ENCODE data around the gene CXXC4. TPM values are rescaled to one million over a fixed set of nuclear protein-coding genes. Genes with fewer than 3 reads are reported as not detected.

The CXXC4 gene
- total RNA-seq, 2 experiments from 2014 or later, result 0.03 TPM; not detected in 1

GRCh38 chr4:104472766-104473165 is 21.9 kb downstream of the CXXC4 start:
- Histone ChIP-seq H3K4me1 (ENCODE audit: insufficient read depth, low read length, poor library complexity, severe bottlenecking) (no peaks in the 10 kb centered on the region), H3K79me2 (ENCODE audit: insufficient read depth, low read depth, low read length) (no peaks in the 10 kb centered on the region), H2AFZ (ENCODE audit: low read length) (no peak overlapping the region), H3K4me2 (ENCODE audit: low read length) (no peak overlapping the region), H3K9me3 (ENCODE audit: low read length) (no peaks in the 10 kb centered on the region), H3K36me3 (ENCODE audit: insufficient read depth, low read length) (no peaks in the 10 kb centered on the region), H3K4me3 (ENCODE audit: low read depth, low read length, poor library complexity, severe bottlenecking) (no peak overlapping the region), H3K27ac (ENCODE audit: low read depth, low read length, poor library complexity, severe bottlenecking) (no peak overlapping the region), H3K9me2 (ENCODE audit: insufficient read depth, low read length) (no peaks in the 10 kb centered on the region), H4K20me1 (ENCODE audit: insufficient read depth, low read length) (no peaks in the 10 kb centered on the region)
- intact Hi-C loops (cut with micrococcal nuclease; ENCODE audit: unreplicated experiment), result no loop called here
- no peak for DNase-seq (ENCODE audit: low spot score)
- ChIA-PET POLR2A (interaction anchor here (0.7 to 1.0 kb wide), 2 partner anchors 10 to 29 kb away, joined by 3 to 5 read pairs; no protein-coding TSS in a partner anchor), CTCF (ENCODE audit: unreplicated experiment) (no interaction called here)
- TF ChIP-seq, protein P1, sequence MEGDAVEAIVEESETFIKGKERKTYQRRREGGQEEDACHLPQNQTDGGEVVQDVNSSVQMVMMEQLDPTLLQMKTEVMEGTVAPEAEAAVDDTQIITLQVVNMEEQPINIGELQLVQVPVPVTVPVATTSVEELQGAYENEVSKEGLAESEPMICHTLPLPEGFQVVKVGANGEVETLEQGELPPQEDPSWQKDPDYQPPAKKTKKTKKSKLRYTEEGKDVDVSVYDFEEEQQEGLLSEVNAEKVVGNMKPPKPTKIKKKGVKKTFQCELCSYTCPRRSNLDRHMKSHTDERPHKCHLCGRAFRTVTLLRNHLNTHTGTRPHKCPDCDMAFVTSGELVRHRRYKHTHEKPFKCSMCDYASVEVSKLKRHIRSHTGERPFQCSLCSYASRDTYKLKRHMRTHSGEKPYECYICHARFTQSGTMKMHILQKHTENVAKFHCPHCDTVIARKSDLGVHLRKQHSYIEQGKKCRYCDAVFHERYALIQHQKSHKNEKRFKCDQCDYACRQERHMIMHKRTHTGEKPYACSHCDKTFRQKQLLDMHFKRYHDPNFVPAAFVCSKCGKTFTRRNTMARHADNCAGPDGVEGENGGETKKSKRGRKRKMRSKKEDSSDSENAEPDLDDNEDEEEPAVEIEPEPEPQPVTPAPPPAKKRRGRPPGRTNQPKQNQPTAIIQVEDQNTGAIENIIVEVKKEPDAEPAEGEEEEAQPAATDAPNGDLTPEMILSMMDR (conservative IDR thresholded peaks at IDR 0.05; ENCODE audit: low read length), result no peak
- TF ChIP-seq EZH2phosphoT487 (IDR thresholded peaks at IDR 0.05; ENCODE audit: borderline replicate concordance, low read depth, low read length), result no peak
- BruUV-seq (replicated peaks), result no TSS peak

DNA sequence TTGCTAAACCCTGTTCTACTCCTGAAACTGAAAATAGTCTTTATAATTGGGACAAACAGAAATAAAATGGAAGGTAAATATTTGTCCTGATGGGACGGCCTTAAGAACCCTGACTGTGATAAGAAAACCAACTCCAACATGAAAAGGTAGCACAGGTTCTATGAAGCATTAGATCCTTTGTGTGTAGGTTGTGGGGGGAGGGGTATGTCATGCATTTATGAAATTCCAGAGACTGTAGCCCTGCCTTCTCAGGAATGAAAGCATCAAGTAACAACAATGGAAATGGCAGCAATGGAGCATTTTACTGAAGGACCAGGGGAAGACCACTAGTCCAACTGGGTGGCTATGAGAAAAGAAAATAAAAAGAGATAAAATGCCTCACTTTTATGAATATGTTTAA is 23.9 kb downstream of the CXXC4 start:
- Histone ChIP-seq H3K27ac (ENCODE audit: low read depth, low read length, poor library complexity, severe bottlenecking) (no peak overlapping the region), H3K79me2 (ENCODE audit: insufficient read depth, low read depth, low read length) (no peaks in the 10 kb centered on the region), H3K9me2 (ENCODE audit: insufficient read depth, low read length) (no peaks in the 10 kb centered on the region), H2AFZ (ENCODE audit: low read length) (no peak overlapping the region), H3K9me3 (ENCODE audit: low read length) (no peaks in the 10 kb centered on the region), H3K36me3 (ENCODE audit: insufficient read depth, low read length) (no peaks in the 10 kb centered on the region), H3K4me2 (ENCODE audit: low read length) (no peak overlapping the region), H3K4me1 (ENCODE audit: insufficient read depth, low read length, poor library complexity, severe bottlenecking) (no peaks in the 10 kb centered on the region), H4K20me1 (ENCODE audit: insufficient read depth, low read length) (no peaks in the 10 kb centered on the region), H3K4me3 (ENCODE audit: low read depth, low read length, poor library complexity, severe bottlenecking) (no peak overlapping the region)
- intact Hi-C loops (cut with micrococcal nuclease; ENCODE audit: unreplicated experiment), result no loop called here
- CTCF ChIA-PET (ENCODE audit: unreplicated experiment), result no interaction called here
- POLR2A ChIA-PET, result interaction anchor here (0.5 to 0.7 kb wide), 3 partner anchors 31 to 729 kb away, joined by 3 to 4 read pairs (median 3); no protein-coding TSS in a partner anchor
- no TSS peak for BruUV-seq (replicated peaks)
- no peak for TF ChIP-seq EZH2phosphoT487 (IDR thresholded peaks at IDR 0.05; ENCODE audit: borderline replicate concordance, low read depth, low read length)
- no peak for DNase-seq (ENCODE audit: low spot score)

- intact Hi-C loops (cut with micrococcal nuclease; ENCODE audit: unreplicated experiment), result no loop called here
- CTCF ChIA-PET (ENCODE audit: unreplicated experiment), result no interaction called here
- no peak overlapping the region for H2AFZ ChIP-seq (ENCODE audit: low read length)
Observed at GRCh38 chr4:104469794-104470193, 24.9 kb downstream of the CXXC4 start.

More at GRCh38 chr4:104469794-104470193, 24.9 kb downstream of the CXXC4 start:
- Histone ChIP-seq H3K9me2 (ENCODE audit: insufficient read depth, low read length) (no peaks in the 10 kb centered on the region), H3K9me3 (ENCODE audit: low read length) (no peaks in the 10 kb centered on the region), H3K4me3 (ENCODE audit: low read depth, low read length, poor library complexity, severe bottlenecking) (no peak overlapping the region), H4K20me1 (ENCODE audit: insufficient read depth, low read length) (no peaks in the 10 kb centered on the region), H3K36me3 (ENCODE audit: insufficient read depth, low read length) (no peaks in the 10 kb centered on the region), H3K4me1 (ENCODE audit: insufficient read depth, low read length, poor library complexity, severe bottlenecking) (no peaks in the 10 kb centered on the region), H3K27ac (ENCODE audit: low read depth, low read length, poor library complexity, severe bottlenecking) (no peak overlapping the region), H3K79me2 (ENCODE audit: insufficient read depth, low read depth, low read length) (no peaks in the 10 kb centered on the region), H3K4me2 (ENCODE audit: low read length) (no peak overlapping the region)
- no peak for DNase-seq (ENCODE audit: low spot score)
- TF ChIP-seq EZH2phosphoT487 (IDR thresholded peaks at IDR 0.05; ENCODE audit: borderline replicate concordance, low read depth, low read length), result no peak
- TF ChIP-seq, protein P1 (conservative IDR thresholded peaks at IDR 0.05; ENCODE audit: low read length), result no peak
- POLR2A ChIA-PET, result interaction anchor here (0.6 to 0.8 kb wide), 3 partner anchors 30 to 549 kb away, joined by 3 to 7 read pairs (median 4); no protein-coding TSS in a partner anchor
- no TSS peak for BruUV-seq (replicated peaks)
